Endothelial cell of umbilical vein (primary cell): Measurements from ENCODE around the gene CCDC85A. TPM values are rescaled to one million over a fixed set of nuclear protein-coding genes. Genes with fewer than 3 reads are reported as not detected.

Source experiments
- BruUV-seq: library from RNA; stranded (reverse); fragments of 400-500 nt; replicated peaks from 2 replicates; lab custom pipeline; 2021; lab: Mats Ljungman, UMichigan
- CTCF ChIA-PET: fragments of 300-600, 350-600 bp; sonication (Branson Sonifier 250); formaldehyde crosslinking; loops from one replicate; lab custom pipeline; 2021; ENCODE audit warnings: antibody characterized with exemption, inconsistent platforms; lab: Charles Lee
- POLR2A ChIA-PET: fragments of 300-600, 350-600 bp; sonication (Branson Sonifier 250); formaldehyde crosslinking; loops from one replicate; lab custom pipeline; 2021; ENCODE audit warnings: antibody characterized with exemption, inconsistent platforms; lab: Charles Lee
- DNase-seq: peaks from one replicate; pipeline ENCODE4 v3.0.0-alpha.2; 2011; ENCODE audit warnings: low read depth, low spot score
- FAIRE-seq: peaks from 2 replicates; lab custom pipeline; 2011; peaks lifted over from hg19 to GRCh38; lab: Jason Lieb, UNC
- H2AFZ ChIP-seq: 2 replicates; pipeline ENCODE4 v1.6.0; 2012; ENCODE audit warnings: low read depth, low read length, control low read depth, inconsistent platforms
- H3K27ac ChIP-seq: 2 replicates; pipeline ENCODE4 v1.5.1; 2011; ENCODE audit warnings: low read depth, mild to moderate bottlenecking, control low read depth, low read length, moderate library complexity; ENCODE audit not compliant: insufficient read depth
- H3K27me3 ChIP-seq, 2 experiments: 2 replicates each; pipeline versions ENCODE4 v1.6.0 to v1.6.1; 2011; ENCODE audit warnings: low read length in 2 of 2, mixed read lengths in 1 of 2; ENCODE audit not compliant: control insufficient read depth in 2 of 2, insufficient read depth in 2 of 2
- H3K36me3 ChIP-seq, 2 experiments: 2 replicates in 1 of 2; 3 replicates in 1 of 2; pipeline ENCODE4 v1.5.1; 2011; ENCODE audit warnings: low read length in 2 of 2, mild to moderate bottlenecking in 1 of 2, moderate library complexity in 1 of 2; ENCODE audit not compliant: control insufficient read depth in 2 of 2, insufficient read depth in 2 of 2; ENCODE audit errors: extremely low read depth in 1 of 2
- H3K4me1 ChIP-seq: 3 replicates; pipeline ENCODE4 v1.5.1; 2011; ENCODE audit warnings: mild to moderate bottlenecking, low read length; ENCODE audit not compliant: control insufficient read depth, insufficient read depth; ENCODE audit errors: extremely low read depth
- H3K4me2 ChIP-seq: 2 replicates; pipeline ENCODE4 v1.6.1; 2011; ENCODE audit warnings: low read length, control low read depth, mixed read lengths; ENCODE audit not compliant: insufficient read depth
- H3K4me3 ChIP-seq, 3 experiments: fragments of 200-600 bp in 1 of 3; sonication (generic), shearing (Covaris generic) in 1 of 3; replicated peaks in 1 of 3; 2 replicates each; pipeline ENCODE4 v1.5.1; 2011 to 2016; ENCODE audit warnings: control low read depth in 3 of 3, low read length in 3 of 3, mild to moderate bottlenecking in 2 of 3, inconsistent platforms in 1 of 3, low read depth in 1 of 3, moderate library complexity in 1 of 3; ENCODE audit not compliant: insufficient read depth in 1 of 3
- H3K79me2 ChIP-seq: 2 replicates; pipeline ENCODE4 v1.6.0; 2012; ENCODE audit warnings: low read length, inconsistent platforms; ENCODE audit not compliant: control insufficient read depth, insufficient read depth
- H3K9ac ChIP-seq: replicated peaks from 2 replicates; pipeline ENCODE3; 2011; ENCODE audit warnings: low read length, control low read depth; ENCODE audit not compliant: insufficient read depth; ENCODE audit errors: extremely low read depth
- H3K9me1 ChIP-seq: replicated peaks from 3 replicates; pipeline ENCODE4 v1.6.0; 2011; ENCODE audit warnings: mild to moderate bottlenecking, low read length; ENCODE audit not compliant: control insufficient read depth, insufficient read depth; ENCODE audit errors: extremely low read depth
- H3K9me3 ChIP-seq: replicated peaks from 2 replicates; pipeline ENCODE4 v1.5.1; 2012; ENCODE audit warnings: low read length, inconsistent platforms; ENCODE audit not compliant: control insufficient read depth, insufficient read depth
- H4K20me1 ChIP-seq: replicated peaks from 2 replicates; pipeline ENCODE3; 2011; ENCODE audit warnings: mild to moderate bottlenecking, low read length; ENCODE audit not compliant: control insufficient read depth, insufficient read depth; ENCODE audit errors: extremely low read depth
- CTCF ChIP-seq, 2 donors: IDR thresholded peaks; 1 replicate in 1 of 2; 2 replicates in 1 of 2; pipeline ENCODE4 v1.5.1; 2011; ENCODE audit warnings: low read length in 2 of 2, mild to moderate bottlenecking in 2 of 2, moderate library complexity in 2 of 2, control low read depth in 1 of 2, inconsistent platforms in 1 of 2, low read depth in 1 of 2; ENCODE audit not compliant: insufficient read depth in 1 of 2; ENCODE audit errors: extremely low read depth in 1 of 2
- EZH2 ChIP-seq: IDR thresholded peaks from 2 replicates; pipeline ENCODE4 v1.6.1; 2012; ENCODE audit warnings: borderline replicate concordance, low read depth, mild to moderate bottlenecking, moderate library complexity, low read length, inconsistent platforms; ENCODE audit not compliant: severe bottlenecking
- FOS ChIP-seq: IDR thresholded peaks from 2 replicates; pipeline ENCODE4 v1.6.1; 2011; ENCODE audit warnings: mild to moderate bottlenecking, low read length, moderate library complexity, borderline replicate concordance; ENCODE audit not compliant: insufficient read depth
- GATA2 ChIP-seq: IDR thresholded peaks from 2 replicates; pipeline ENCODE4 v1.7.0; 2011; ENCODE audit warnings: low read depth, mild to moderate bottlenecking, moderate library complexity, mixed read lengths, low read length; ENCODE audit not compliant: insufficient read length, insufficient read depth
- JUN ChIP-seq: IDR thresholded peaks from 2 replicates; pipeline ENCODE4 v1.6.1; 2011; ENCODE audit warnings: borderline replicate concordance, low read depth; ENCODE audit not compliant: insufficient read length, insufficient read depth
- MAX ChIP-seq: IDR thresholded peaks from 2 replicates; pipeline ENCODE4 v1.6.1; 2011; ENCODE audit not compliant: insufficient read depth, insufficient read length
- MYC ChIP-seq: IDR thresholded peaks from one replicate; pipeline ENCODE4 v1.6.1; 2011; ENCODE audit warnings: mild to moderate bottlenecking, low read depth, low read length
- POLR2A ChIP-seq: IDR thresholded peaks from 2 replicates; pipeline ENCODE4 v1.6.1; 2012; ENCODE audit warnings: low read depth, mild to moderate bottlenecking, control low read depth, low read length
- POLR2AphosphoS5 ChIP-seq: IDR thresholded peaks from 2 replicates; pipeline ENCODE4 v1.6.1; 2012; ENCODE audit warnings: low read depth, mild to moderate bottlenecking, control low read depth, low read length, moderate library complexity; ENCODE audit not compliant: insufficient read depth
- dilution Hi-C: fragments of 300-500 bp; cut with MboI; formaldehyde crosslinking; loops from one replicate; pipeline ENCODE4 v1.15.0; 2019; ENCODE audit warnings: low sequenced_read_pairs; ENCODE audit not compliant: extremely low pct_ligation_motif_present
- intact Hi-C: fragments of 100-400 bp; cut with micrococcal nuclease; formaldehyde crosslinking; loops from one replicate; pipeline ENCODE4 v1.10.0; 2022
- polyA plus RNA-seq, 4 experiments: library from polyadenylated mRNA; depleted of rRNA in 3 of 4; stranded (reverse) in 3 of 4; unstranded in 1 of 4; fragments of >200 nt; gene quantifications; 2 replicates each; pipeline versions ENCODE4 v1.2.1 to v1.2.3, GENCODE V29; 2011 to 2012; ENCODE audit warnings: missing spikeins in 1 of 4
- total RNA-seq: library from RNA; stranded (reverse); gene quantifications from 2 replicates; pipeline ENCODE4 v1.2.3, GENCODE V29; 2021

The CCDC85A gene
- total and polyA plus RNA-seq, 2 donors (not counting 3 experiments of a cell fraction or from before 2014, with no cell fraction given): 5.1 to 10.4 TPM

- no peak for DNase-seq
- Histone ChIP-seq H3K4me1 (peaks cover 17% of the 10 kb centered on the region), H3K36me3 (peaks cover 0 to 5% of the 10 kb centered on the region in 2 experiments), H3K27ac (no peak overlapping the region), H3K9me3 (no peaks in the 10 kb centered on the region), H2AFZ (no peak overlapping the region), H3K9me1 (no peaks in the 10 kb centered on the region), H3K4me2 (no peak overlapping the region), H3K9ac (no peak overlapping the region), H4K20me1 (no peaks in the 10 kb centered on the region), H3K4me3 (no peak overlapping the region), H3K79me2 (no peaks in the 10 kb centered on the region), H3K27me3 (no peaks in the 10 kb centered on the region)
- dilution Hi-C loops (no loop called here), intact Hi-C loops (no loop called here)
- no TSS peak for BruUV-seq
- no peak for TF ChIP-seq GATA2
- TF ChIP-seq POLR2AphosphoS5: no peak
- no peak for TF ChIP-seq EZH2
- no peak for TF ChIP-seq MYC
- TF ChIP-seq JUN: no peak
- no peak for TF ChIP-seq MAX
- TF ChIP-seq POLR2A: no peak
- no peak for TF ChIP-seq CTCF (IDR thresholded peaks at IDR 0.05; ENCODE audit: extremely low read depth in 1 of 2, insufficient read depth in 1 of 2, low read depth in 1 of 2, low read length in 2 of 2)
- TF ChIP-seq FOS: no peak
- CTCF ChIA-PET: no interaction called here
- FAIRE-seq: no peak
- POLR2A ChIA-PET: no interaction called here
These were observed 22.5 kb downstream of the CCDC85A start for GRCh38 chr2:56206250-56206649.
